ENCODE results near the gene SMG6. TPM values are rescaled to one million over a fixed set of nuclear protein-coding genes. Genes with fewer than 3 reads are reported as not detected.

Gene SMG6
- total RNA-seq, 1 donor = 49.3 TPM

DNA sequence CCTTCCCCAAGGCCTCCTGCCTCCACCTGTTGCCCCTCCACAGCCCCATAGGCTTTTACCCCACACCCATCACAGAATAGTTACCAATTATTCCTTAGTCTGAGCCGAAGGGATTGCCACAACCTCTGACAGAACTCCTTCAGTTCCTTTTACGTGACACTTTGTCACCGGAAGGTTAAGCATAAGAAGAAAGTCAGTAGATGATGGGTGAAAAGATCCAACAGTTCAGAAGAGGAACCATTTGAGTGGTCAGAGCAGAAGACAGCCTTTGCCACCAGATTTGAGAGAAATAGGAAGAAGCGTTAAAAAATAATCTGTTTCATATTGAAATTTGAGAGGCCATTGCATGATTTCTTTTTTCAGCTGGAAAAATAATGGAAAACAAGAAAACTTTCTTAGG is 1.3 kb upstream of the SMG6 start:
- TF ChIP-seq, protein P1, sequence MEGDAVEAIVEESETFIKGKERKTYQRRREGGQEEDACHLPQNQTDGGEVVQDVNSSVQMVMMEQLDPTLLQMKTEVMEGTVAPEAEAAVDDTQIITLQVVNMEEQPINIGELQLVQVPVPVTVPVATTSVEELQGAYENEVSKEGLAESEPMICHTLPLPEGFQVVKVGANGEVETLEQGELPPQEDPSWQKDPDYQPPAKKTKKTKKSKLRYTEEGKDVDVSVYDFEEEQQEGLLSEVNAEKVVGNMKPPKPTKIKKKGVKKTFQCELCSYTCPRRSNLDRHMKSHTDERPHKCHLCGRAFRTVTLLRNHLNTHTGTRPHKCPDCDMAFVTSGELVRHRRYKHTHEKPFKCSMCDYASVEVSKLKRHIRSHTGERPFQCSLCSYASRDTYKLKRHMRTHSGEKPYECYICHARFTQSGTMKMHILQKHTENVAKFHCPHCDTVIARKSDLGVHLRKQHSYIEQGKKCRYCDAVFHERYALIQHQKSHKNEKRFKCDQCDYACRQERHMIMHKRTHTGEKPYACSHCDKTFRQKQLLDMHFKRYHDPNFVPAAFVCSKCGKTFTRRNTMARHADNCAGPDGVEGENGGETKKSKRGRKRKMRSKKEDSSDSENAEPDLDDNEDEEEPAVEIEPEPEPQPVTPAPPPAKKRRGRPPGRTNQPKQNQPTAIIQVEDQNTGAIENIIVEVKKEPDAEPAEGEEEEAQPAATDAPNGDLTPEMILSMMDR (IDR thresholded peaks at IDR 0.05; ENCODE audit: insufficient read depth, low read length) = no peak
- DNase-seq (ENCODE audit: low read depth) = no peak

GRCh38 chr17:2302778-2303203 is 794 bp downstream of the SMG6 start:
- TF ChIP-seq, protein P1 (IDR thresholded peaks at IDR 0.05; ENCODE audit: insufficient read depth, low read length) = no peak
- DNase-seq (ENCODE audit: low read depth) = no peak
- H3K4me3 ChIP-seq (ENCODE audit: low read depth, low read length) = peak overlapping the region; percentile 91

More for the DNA sequence above, 1.3 kb upstream of the SMG6 start:
- no peak overlapping the region for H3K4me3 ChIP-seq (ENCODE audit: low read depth, low read length)

GRCh38 chr17:2299756-2300155 is 3.8 kb downstream of the SMG6 start:
- TF ChIP-seq, protein P1 (IDR thresholded peaks at IDR 0.05; ENCODE audit: insufficient read depth, low read length) = no peak
- no peak for DNase-seq (ENCODE audit: low read depth)
- H3K4me3 ChIP-seq (ENCODE audit: low read depth, low read length) = no peak overlapping the region

GRCh38 chr17:2299136-2299535 is 4.4 kb downstream of the SMG6 start:
- no peak overlapping the region for H3K4me3 ChIP-seq (ENCODE audit: low read depth, low read length)
- TF ChIP-seq, protein P1 (IDR thresholded peaks at IDR 0.05; ENCODE audit: insufficient read depth, low read length) = no peak
- no peak for DNase-seq (ENCODE audit: low read depth)

DNA sequence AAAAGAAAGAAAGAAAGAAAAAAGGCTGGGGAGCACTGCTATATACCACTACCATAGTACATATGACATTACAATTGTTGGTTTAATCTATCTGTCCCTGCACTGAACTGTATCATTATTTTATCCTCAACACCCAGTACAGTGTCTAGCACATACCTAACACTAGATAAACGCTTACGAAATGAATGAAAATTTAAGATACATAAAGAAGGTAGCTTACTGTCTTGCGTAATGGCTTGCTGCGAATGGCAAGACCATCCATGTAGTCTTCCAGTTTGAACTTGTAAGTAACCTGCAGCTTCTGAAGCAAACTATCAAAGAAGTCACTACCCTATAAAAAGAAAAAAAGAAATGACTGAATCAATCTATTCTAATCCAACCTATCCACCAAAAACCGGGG is 6.6 kb downstream of the SMG6 start:
- TF ChIP-seq, protein P1 (IDR thresholded peaks at IDR 0.05; ENCODE audit: insufficient read depth, low read length) = no peak
- no peak overlapping the region for H3K4me3 ChIP-seq (ENCODE audit: low read depth, low read length)
- DNase-seq (ENCODE audit: low read depth) = no peak

DNA sequence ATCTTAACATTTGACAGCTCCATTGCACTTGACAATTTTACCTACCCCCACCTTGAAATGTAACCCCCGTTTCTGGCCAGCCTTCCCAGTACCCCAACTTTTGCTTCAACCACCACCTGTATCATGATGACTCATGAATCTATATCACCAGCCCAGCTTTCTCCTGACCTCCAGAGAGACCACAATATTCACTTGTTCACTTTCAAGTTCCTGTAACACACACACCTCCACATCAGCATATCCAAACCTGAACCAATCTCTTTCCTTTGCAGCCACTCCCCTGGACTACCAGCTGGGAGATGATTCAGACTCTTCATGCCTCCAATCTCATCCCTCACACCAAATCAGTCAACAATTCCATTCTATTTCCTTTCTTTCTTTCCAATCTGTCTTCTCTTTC is 8.0 kb downstream of the SMG6 start:
- DNase-seq (ENCODE audit: low read depth) = no peak
- no peak overlapping the region for H3K4me3 ChIP-seq (ENCODE audit: low read depth, low read length)
- TF ChIP-seq, protein P1 (IDR thresholded peaks at IDR 0.05; ENCODE audit: insufficient read depth, low read length) = no peak

- no peak overlapping the region for H3K4me3 ChIP-seq (ENCODE audit: low read depth, low read length)
- no peak for DNase-seq (ENCODE audit: low read depth)
- TF ChIP-seq, protein P1 (IDR thresholded peaks at IDR 0.05; ENCODE audit: insufficient read depth, low read length) = no peak
These were observed 11.5 kb downstream of the SMG6 start for GRCh38 chr17:2292100-2292499.
